ENCODE data around the gene VPS39.

VPS39 gene

GRCh38 chr15:42120285-42120684 lies 87.8 kb downstream of the VPS39 start:
- DNase-seq = no peak

DNA sequence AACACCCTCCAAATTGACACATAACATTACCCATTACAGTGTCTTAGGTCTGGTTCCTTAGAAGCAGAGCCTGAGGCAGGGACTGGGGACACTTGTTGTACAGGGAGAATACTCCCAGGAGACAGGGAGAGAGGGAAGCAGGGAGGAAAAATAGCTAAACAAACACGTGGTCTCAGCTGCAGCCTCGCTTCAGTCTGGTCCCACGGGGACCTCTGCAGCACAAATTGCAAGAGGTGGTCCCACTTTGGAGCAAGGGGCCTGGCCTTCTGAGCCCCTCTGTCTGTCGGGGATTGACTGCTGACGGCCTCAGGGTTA lies 88.7 kb downstream of the VPS39 start:
- DNase-seq = no peak

GRCh38 chr15:42118650-42119445 lies 89.3 kb downstream of the VPS39 start:
- no peak for DNase-seq

GRCh38 chr15:42111924-42112323 lies 96.2 kb downstream of the VPS39 start:
- DNase-seq = no peak

DNA sequence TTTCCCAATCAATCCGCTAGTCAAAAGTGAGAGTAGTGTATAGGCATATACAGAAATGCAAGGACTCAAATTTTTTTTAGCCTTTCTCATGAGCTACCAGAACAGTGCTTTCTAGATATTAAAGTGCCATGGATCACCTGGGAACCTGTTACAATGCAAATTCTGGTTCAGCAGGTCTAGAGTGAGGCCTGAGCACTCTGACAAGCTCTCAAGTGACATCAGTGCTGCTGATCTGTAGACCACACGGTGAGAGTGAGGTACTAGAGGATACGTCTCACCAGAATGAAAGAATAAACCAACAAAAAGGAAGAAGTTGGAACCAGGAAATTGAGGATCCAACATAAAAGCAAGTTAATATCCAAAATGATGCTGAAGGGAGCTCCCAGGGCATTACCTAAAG lies 97.7 kb downstream of the VPS39 start:
- no peak for DNase-seq

- no peak for DNase-seq
Observed at GRCh38 chr15:42108806-42109205, 99.3 kb downstream of the VPS39 start.
